ENCODE measurements around the gene BTD. TPM values are rescaled to one million over a fixed set of nuclear protein-coding genes. Genes with fewer than 3 reads are reported as not detected.

Gene BTD
- total RNA-seq, 1 donor from 2014 or later, result 16.2 TPM

DNA sequence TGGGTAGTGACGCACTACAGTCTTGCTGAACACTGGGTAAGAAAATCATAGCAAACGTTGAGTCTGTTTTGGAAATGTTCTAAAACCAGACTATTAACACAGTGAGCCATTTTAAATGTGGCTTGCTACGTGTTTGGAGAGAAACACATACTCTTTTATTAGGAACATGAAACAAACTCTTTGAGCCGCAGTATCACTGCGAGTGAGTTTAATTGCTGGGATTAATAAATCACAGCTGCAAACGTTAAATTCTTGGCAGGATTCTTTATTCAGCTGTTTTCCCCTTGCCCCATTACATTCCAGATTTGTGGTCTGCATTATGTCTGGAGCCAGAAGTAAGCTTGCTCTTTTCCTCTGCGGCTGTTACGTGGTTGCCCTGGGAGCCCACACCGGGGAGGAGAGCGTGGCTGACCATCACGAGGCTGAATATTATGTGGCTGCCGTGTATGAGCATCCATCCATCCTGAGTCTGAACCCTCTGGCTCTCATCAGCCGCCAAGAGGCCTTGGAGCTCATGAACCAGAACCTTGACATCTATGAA lies 33.6 kb downstream of the BTD start:
- Histone ChIP-seq H3K9me3 (ENCODE audit: insufficient read depth, low read depth, low read length) (no peaks in the 10 kb centered on the region), H3K27me3 (ENCODE audit: insufficient read depth, low read length) (no peaks in the 10 kb centered on the region), H3K4me1 (ENCODE audit: insufficient read depth, low read length) (peaks cover 83% of the 10 kb centered on the region), H2AFZ (ENCODE audit: low read depth, low read length) (peak overlapping the region; percentile 44), H3K79me2 (ENCODE audit: insufficient read depth, low read length) (no peaks in the 10 kb centered on the region), H4K20me1 (ENCODE audit: insufficient read depth, low read length) (no peaks in the 10 kb centered on the region), H3K36me3 (ENCODE audit: insufficient read depth, low read length) (no peaks in the 10 kb centered on the region), H3K9ac (ENCODE audit: low read length) (peak overlapping the region; percentile 83), H3K27ac (ENCODE audit: low read depth, low read length) (peak overlapping the region; percentile 98), H3K4me3 (ENCODE audit: insufficient read depth, low read depth, low read length) (no peak overlapping the region), H3K4me2 (ENCODE audit: low read length) (peak overlapping the region; percentile 77)
- peaks cover 55% of the 10 kb centered on the region for H3K4me1 Mint-ChIP-seq (ENCODE audit: low read depth, unreplicated experiment)
- H3K27ac Mint-ChIP-seq (ENCODE audit: unreplicated experiment), result no peak overlapping the region
- no peak for FAIRE-seq
- no peak for TF ChIP-seq EZH2 (IDR thresholded peaks at IDR 0.05; ENCODE audit: insufficient read depth, low read length)
- TF ChIP-seq, protein P1, sequence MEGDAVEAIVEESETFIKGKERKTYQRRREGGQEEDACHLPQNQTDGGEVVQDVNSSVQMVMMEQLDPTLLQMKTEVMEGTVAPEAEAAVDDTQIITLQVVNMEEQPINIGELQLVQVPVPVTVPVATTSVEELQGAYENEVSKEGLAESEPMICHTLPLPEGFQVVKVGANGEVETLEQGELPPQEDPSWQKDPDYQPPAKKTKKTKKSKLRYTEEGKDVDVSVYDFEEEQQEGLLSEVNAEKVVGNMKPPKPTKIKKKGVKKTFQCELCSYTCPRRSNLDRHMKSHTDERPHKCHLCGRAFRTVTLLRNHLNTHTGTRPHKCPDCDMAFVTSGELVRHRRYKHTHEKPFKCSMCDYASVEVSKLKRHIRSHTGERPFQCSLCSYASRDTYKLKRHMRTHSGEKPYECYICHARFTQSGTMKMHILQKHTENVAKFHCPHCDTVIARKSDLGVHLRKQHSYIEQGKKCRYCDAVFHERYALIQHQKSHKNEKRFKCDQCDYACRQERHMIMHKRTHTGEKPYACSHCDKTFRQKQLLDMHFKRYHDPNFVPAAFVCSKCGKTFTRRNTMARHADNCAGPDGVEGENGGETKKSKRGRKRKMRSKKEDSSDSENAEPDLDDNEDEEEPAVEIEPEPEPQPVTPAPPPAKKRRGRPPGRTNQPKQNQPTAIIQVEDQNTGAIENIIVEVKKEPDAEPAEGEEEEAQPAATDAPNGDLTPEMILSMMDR (IDR thresholded peaks at IDR 0.05; ENCODE audit: insufficient read depth, low read depth, low read length), result no peak
- no peak overlapping the region for H3K4me3 Mint-ChIP-seq (ENCODE audit: unreplicated experiment)
- H3K9me3 Mint-ChIP-seq (ENCODE audit: unreplicated experiment), result peaks cover 2% of the 10 kb centered on the region
- DNase-seq (ENCODE audit: low read depth), result peak; percentile 98
- H3K27me3 Mint-ChIP-seq (ENCODE audit: low read depth, unreplicated experiment), result no peaks in the 10 kb centered on the region
- peaks cover 5% of the 10 kb centered on the region for H3K36me3 Mint-ChIP-seq (ENCODE audit: low read depth, unreplicated experiment)

DNA sequence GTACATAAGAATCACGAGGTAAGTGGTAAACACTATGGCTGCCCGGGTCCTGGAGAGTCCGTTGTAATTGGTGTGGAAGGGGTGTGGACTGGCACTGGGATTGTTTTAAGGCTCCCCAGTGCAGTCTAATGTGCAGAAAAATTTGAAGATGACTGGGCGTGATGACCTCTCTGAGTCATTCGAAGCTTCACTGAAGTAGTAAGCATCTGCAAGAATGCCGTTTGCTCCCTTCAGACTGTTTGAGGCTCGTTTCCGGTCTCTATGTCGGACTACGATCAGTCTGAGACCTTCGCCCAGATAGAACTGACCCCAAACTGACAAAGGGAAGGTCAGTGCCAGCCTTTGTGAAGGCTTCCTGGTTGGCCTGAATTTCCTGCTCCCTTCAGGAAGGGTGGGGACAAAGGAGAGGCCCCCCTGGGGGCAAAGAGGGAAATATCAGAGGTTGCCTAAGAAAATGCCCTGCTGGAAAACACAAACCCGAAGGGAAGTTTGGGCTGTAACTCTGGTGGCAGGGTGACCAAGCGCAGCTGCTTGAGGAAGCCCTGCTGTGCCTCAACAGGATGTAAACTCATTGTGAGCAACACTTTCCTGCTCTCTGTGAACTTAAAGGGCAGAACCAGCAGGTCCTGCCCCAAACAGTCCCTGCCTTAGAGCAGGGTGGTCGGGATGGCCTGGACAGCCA lies 34.6 kb downstream of the BTD start:
- peak overlapping the region; percentile 83 for H3K9ac ChIP-seq (ENCODE audit: low read length)
- no peaks in the 10 kb centered on the region for H3K79me2 ChIP-seq (ENCODE audit: insufficient read depth, low read length)
- peaks cover 46% of the 10 kb centered on the region for H3K4me1 Mint-ChIP-seq (ENCODE audit: low read depth, unreplicated experiment)
- DNase-seq (ENCODE audit: low read depth) (peak; percentile 96), FAIRE-seq (peak; percentile 64)
- H3K27ac ChIP-seq (ENCODE audit: low read depth, low read length), result peak overlapping the region; percentile 98
- no peaks in the 10 kb centered on the region for H3K27me3 Mint-ChIP-seq (ENCODE audit: low read depth, unreplicated experiment)
- peak overlapping the region; percentile 85 for H3K27ac Mint-ChIP-seq (ENCODE audit: unreplicated experiment)
- no peaks in the 10 kb centered on the region for H4K20me1 ChIP-seq (ENCODE audit: insufficient read depth, low read length)
- peaks cover 2% of the 10 kb centered on the region for H3K9me3 Mint-ChIP-seq (ENCODE audit: unreplicated experiment)
- H3K27me3 ChIP-seq (ENCODE audit: insufficient read depth, low read length), result no peaks in the 10 kb centered on the region
- no peaks in the 10 kb centered on the region for H3K36me3 ChIP-seq (ENCODE audit: insufficient read depth, low read length)
- H3K4me2 ChIP-seq (ENCODE audit: low read length), result peak overlapping the region; percentile 77
- H3K4me3 ChIP-seq (ENCODE audit: insufficient read depth, low read depth, low read length), result peak overlapping the region; percentile 12
- no peaks in the 10 kb centered on the region for H3K9me3 ChIP-seq (ENCODE audit: insufficient read depth, low read depth, low read length)
- peaks cover 6% of the 10 kb centered on the region for H3K36me3 Mint-ChIP-seq (ENCODE audit: low read depth, unreplicated experiment)
- TF ChIP-seq, protein P1 (IDR thresholded peaks at IDR 0.05; ENCODE audit: insufficient read depth, low read depth, low read length), result no peak
- no peak for TF ChIP-seq EZH2 (IDR thresholded peaks at IDR 0.05; ENCODE audit: insufficient read depth, low read length)
- H2AFZ ChIP-seq (ENCODE audit: low read depth, low read length), result peak overlapping the region; percentile 57
- no peak overlapping the region for H3K4me3 Mint-ChIP-seq (ENCODE audit: unreplicated experiment)
- H3K4me1 ChIP-seq (ENCODE audit: insufficient read depth, low read length), result peaks cover 73% of the 10 kb centered on the region

Measured in astrocyte (in vitro differentiated cells and primary cell).